Hepatocyte (in vitro differentiated cells): ENCODE data around the gene PDE7B. TPM values are rescaled to one million over a fixed set of nuclear protein-coding genes. Genes with fewer than 3 reads are reported as not detected.

Experiments
- DNase-seq: peaks from one replicate; pipeline ENCODE4 v3.0.0-alpha.2; 2016; ENCODE audit warnings: low spot score
- H2AFZ ChIP-seq: fragments of 200-600 bp; sonication (generic); 2 replicates; pipeline ENCODE4 v1.6.0; 2016; ENCODE audit warnings: antibody characterized with exemption, mild to moderate bottlenecking
- H3K27ac ChIP-seq: fragments of 200-600 bp; sonication (generic); 2 replicates; pipeline ENCODE4 v1.5.1; 2016; ENCODE audit warnings: mild to moderate bottlenecking
- H3K27me3 ChIP-seq: fragments of 200-600 bp; sonication (generic); 2 replicates; pipeline ENCODE4 v1.6.1; 2016
- H3K36me3 ChIP-seq: fragments of 200-600 bp; sonication (generic); replicated peaks from 2 replicates; pipeline ENCODE4 v1.5.1; 2016; ENCODE audit warnings: low read depth; ENCODE audit not compliant: insufficient read depth
- H3K4me1 ChIP-seq: fragments of 200-600 bp; sonication (generic); 2 replicates; pipeline ENCODE4 v1.5.1; 2016; ENCODE audit warnings: mild to moderate bottlenecking, moderate library complexity; ENCODE audit not compliant: insufficient read depth
- H3K4me2 ChIP-seq: fragments of 200-600 bp; sonication (generic); 2 replicates; pipeline ENCODE4 v1.6.0; 2016
- H3K4me3 ChIP-seq: fragments of 200-600 bp; sonication (generic); 2 replicates; pipeline ENCODE4 v1.5.1; 2016; ENCODE audit warnings: mild to moderate bottlenecking
- H3K79me2 ChIP-seq: fragments of 200-600 bp; sonication (generic); 2 replicates; pipeline ENCODE4 v1.6.0; 2017; ENCODE audit warnings: mild to moderate bottlenecking
- H3K9me2 ChIP-seq: fragments of 200-600 bp; sonication (generic); replicated peaks from 2 replicates; pipeline ENCODE4 v1.6.0; 2017; ENCODE audit warnings: mild to moderate bottlenecking; ENCODE audit not compliant: insufficient read depth
- H3K9me3 ChIP-seq: fragments of 200-600 bp; sonication (generic); 2 replicates; pipeline ENCODE4 v1.5.1; 2016; ENCODE audit warnings: low read depth, mild to moderate bottlenecking
- H4K20me1 ChIP-seq: fragments of 200-600 bp; sonication (generic); 2 replicates; pipeline ENCODE4 v1.6.0; 2016; ENCODE audit warnings: mild to moderate bottlenecking; ENCODE audit not compliant: insufficient read depth, poor library complexity, severe bottlenecking
- CTCF ChIP-seq: fragments of 200-600 bp; sonication (generic); IDR thresholded peaks from 2 replicates; pipeline ENCODE4 v1.5.1; 2016; ENCODE audit warnings: antibody characterized with exemption, mild to moderate bottlenecking; ENCODE audit not compliant: poor library complexity
- EZH2 ChIP-seq: fragments of 200-600 bp; sonication (generic); IDR thresholded peaks from 2 replicates; pipeline ENCODE4 v1.6.1; 2016; ENCODE audit warnings: antibody characterized with exemption, mild to moderate bottlenecking, borderline replicate concordance
- EZH2phosphoT487 ChIP-seq: fragments of 200-600 bp; sonication (generic); IDR thresholded peaks from one replicate; pipeline ENCODE4 v1.6.1; 2018; ENCODE audit warnings: antibody characterized with exemption, mild to moderate bottlenecking, low read depth, moderate library complexity; ENCODE audit not compliant: unreplicated experiment, severe bottlenecking
- WGBS: methylation state at CpG from one replicate; pipeline ENCODE4 v1.1.6; 2016; ENCODE audit warnings: low lambda C conversion rate; ENCODE audit errors: missing lambda C conversion rate; 5-methylcytosine and 5-hydroxymethylcytosine counted together
- polyA plus RNA-seq: library from polyadenylated mRNA; unstranded; fragments of >200 nt; fragmentation: Nextera tagmentation; extraction: Ambion mirVana; gene quantifications from 2 replicates; pipeline ENCODE4 v1.2.1, GENCODE V29; 2016
- total RNA-seq: library from RNA; depleted of rRNA; stranded (reverse); fragments of >200 nt; gene quantifications from 2 replicates; pipeline ENCODE4 v1.2.3, GENCODE V29; 2014

PDE7B gene
- total and polyA plus RNA-seq, 2 experiments from 2014 or later, result 3.4 to 7.2 TPM

GRCh38 chr6:135940616-135941167 lies 89.2 kb downstream of the PDE7B start:
- Histone ChIP-seq H3K27ac (peak overlapping the region; percentile 77), H3K4me2 (no peak overlapping the region), H3K9me2 (no peaks in the 10 kb centered on the region), H4K20me1 (no peaks in the 10 kb centered on the region), H2AFZ (no peak overlapping the region), H3K4me3 (no peak overlapping the region), H3K4me1 (peaks cover 21% of the 10 kb centered on the region), H3K27me3 (no peaks in the 10 kb centered on the region), H3K36me3 (no peaks in the 10 kb centered on the region), H3K9me3 (no peaks in the 10 kb centered on the region), H3K79me2 (no peaks in the 10 kb centered on the region)
- 72% methylated on average over 5 of the region's 5 CpGs for WGBS
- DNase-seq, result no peak
- no peak for TF ChIP-seq EZH2phosphoT487

DNA sequence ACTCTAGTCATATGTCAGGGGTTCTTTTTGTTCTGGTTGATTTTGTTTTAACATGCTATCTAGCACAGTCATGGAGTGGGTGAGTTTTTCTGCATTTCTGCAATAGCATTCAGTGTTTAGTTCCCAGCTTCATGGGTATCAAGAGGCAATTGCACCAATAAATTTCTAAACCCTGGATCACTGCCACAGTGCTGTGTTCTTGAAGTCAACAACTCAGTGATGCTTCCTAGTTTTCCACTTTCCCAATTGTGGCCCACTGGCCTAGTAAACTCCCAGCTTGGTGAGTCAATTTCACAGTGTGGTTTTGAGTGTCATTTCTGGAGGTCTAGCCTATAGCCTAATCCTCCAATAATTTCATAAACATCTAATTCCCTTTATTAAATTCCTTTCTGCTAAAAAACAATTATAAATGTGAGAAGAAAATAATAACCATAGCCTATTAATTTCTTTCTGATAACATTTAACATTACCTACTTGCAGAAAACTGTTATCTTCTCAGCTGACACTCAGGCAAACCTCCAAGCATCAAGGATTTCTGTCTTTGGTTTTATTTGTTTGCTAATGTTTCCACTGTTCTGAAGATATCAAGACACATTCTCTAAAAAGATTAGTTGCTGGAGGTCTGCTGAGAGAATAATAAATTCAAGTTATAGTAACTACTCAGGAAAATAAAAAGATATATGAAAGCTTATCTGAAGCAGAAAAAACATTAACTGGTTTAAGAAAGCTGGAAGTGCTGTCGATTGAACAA lies 89.9 kb downstream of the PDE7B start:
- Histone ChIP-seq H3K36me3 (no peaks in the 10 kb centered on the region), H3K9me2 (no peaks in the 10 kb centered on the region), H3K79me2 (no peaks in the 10 kb centered on the region), H3K4me3 (no peak overlapping the region), H2AFZ (no peak overlapping the region), H3K27ac (no peak overlapping the region), H3K9me3 (no peaks in the 10 kb centered on the region), H3K4me1 (peaks cover 15% of the 10 kb centered on the region), H4K20me1 (no peaks in the 10 kb centered on the region), H3K27me3 (no peaks in the 10 kb centered on the region), H3K4me2 (no peak overlapping the region)
- no peak for DNase-seq
- WGBS, result 73% methylated on average over 1 of the region's 1 CpG
- no peak for TF ChIP-seq EZH2phosphoT487
- TF ChIP-seq EZH2, result no peak
- no peak for TF ChIP-seq CTCF

GRCh38 chr6:135944120-135944519 lies 92.6 kb downstream of the PDE7B start:
- H3K9me3 ChIP-seq, result no peaks in the 10 kb centered on the region
- DNase-seq, result no peak
- no peaks in the 10 kb centered on the region for H3K79me2 ChIP-seq
- H3K9me2 ChIP-seq, result no peaks in the 10 kb centered on the region
- H3K4me1 ChIP-seq, result peaks cover 8% of the 10 kb centered on the region
- H3K36me3 ChIP-seq, result no peaks in the 10 kb centered on the region
- H4K20me1 ChIP-seq, result no peaks in the 10 kb centered on the region
- no peak overlapping the region for H3K4me3 ChIP-seq
- TF ChIP-seq EZH2 (no peak), EZH2phosphoT487 (no peak), CTCF (no peak)
- no peak overlapping the region for H3K4me2 ChIP-seq
- H3K27ac ChIP-seq, result no peak overlapping the region
- no peak overlapping the region for H2AFZ ChIP-seq
- WGBS, result 82% methylated on average over 6 of the region's 6 CpGs
- H3K27me3 ChIP-seq, result no peaks in the 10 kb centered on the region

DNA sequence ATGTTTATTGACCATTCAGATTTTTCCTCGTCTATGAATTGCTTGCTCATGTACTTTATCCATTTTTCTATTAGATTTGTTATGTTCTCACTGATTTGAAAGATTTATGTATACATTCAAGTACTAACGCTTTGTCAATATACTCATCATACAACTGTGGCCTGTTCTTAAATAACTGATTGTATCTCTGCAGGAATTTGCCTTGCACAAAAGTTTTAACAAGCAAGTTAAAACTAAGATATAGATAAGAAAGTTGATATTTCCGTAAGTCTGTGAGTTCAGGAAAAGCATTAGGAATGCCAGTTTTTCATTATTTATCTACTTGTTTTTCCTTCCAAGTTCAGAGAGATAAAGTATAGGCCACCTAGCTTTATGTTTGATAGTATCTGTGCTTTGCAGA lies 95.2 kb downstream of the PDE7B start:
- Histone ChIP-seq H3K79me2 (no peaks in the 10 kb centered on the region), H3K9me3 (no peaks in the 10 kb centered on the region), H3K4me2 (no peak overlapping the region), H3K27me3 (no peaks in the 10 kb centered on the region), H3K4me1 (no peaks in the 10 kb centered on the region), H2AFZ (no peak overlapping the region), H3K36me3 (no peaks in the 10 kb centered on the region), H3K9me2 (no peaks in the 10 kb centered on the region), H3K27ac (no peak overlapping the region), H3K4me3 (no peak overlapping the region), H4K20me1 (no peaks in the 10 kb centered on the region)
- TF ChIP-seq EZH2 (no peak), EZH2phosphoT487 (no peak)
- DNase-seq, result no peak
- WGBS, result 42% methylated on average over 3 of the region's 3 CpGs
